Melanocyte of skin (primary cell): Measurements from ENCODE around the gene GTPBP3. TPM values are rescaled to one million over a fixed set of nuclear protein-coding genes. Genes with fewer than 3 reads are reported as not detected.

Experiments used
- total RNA-seq, 2 donors: library from RNA; depleted of rRNA; stranded (reverse); fragments of >200 nt; gene quantifications; 2 replicates each; pipeline ENCODE4 v1.2.3, GENCODE V29; 2012

The GTPBP3 gene
- 10 to 100 TPM; 16.3 to 17.2 TPM for total RNA-seq

GRCh38 chr19:17336872-17337674 is at the start of gene GTPBP3:
GTPBP3 (plus strand) TSS chr19:17337553; CDS start chr19:17337612, 59 bp downstream.

GRCh38 chr19:17303167-17303939 is 34.0 kb upstream of the GTPBP3 start, which contains the start of gene ABHD8:
ABHD8 (minus strand) TSS chr19:17303425; CDS start chr19:17301616, 1,809 bp downstream.

GRCh38 chr19:17305517-17306284 is 31.7 kb upstream of the GTPBP3 start, which contains the start of gene MRPL34:
MRPL34 (plus strand) TSS chr19:17305872; CDS start chr19:17305893, 21 bp downstream.

GRCh38 chr19:17309198-17309964 is 28.0 kb upstream of the GTPBP3 start, which contains the start of gene DDA1:
DDA1 (plus strand) TSS chr19:17309563; CDS start chr19:17309655, 92 bp downstream.

GRCh38 chr19:17334414-17335409 is 2.6 kb upstream of the GTPBP3 start, which contains the start of gene ANO8:
ANO8 (minus strand) TSS chr19:17334855; CDS start chr19:17334670, 185 bp downstream.

GRCh38 chr19:17376935-17377600 is 39.7 kb downstream of the GTPBP3 start, which contains the start of gene PLVAP:
PLVAP (minus strand) TSS chr19:17377342; CDS start chr19:17377288, 54 bp downstream.

Other genes starting within 250 kb of the GTPBP3 start
- gene USE1, start 122.2 kb upstream of the GTPBP3 start, total RNA-seq, result 10 to 100 TPM; 19.3 to 33.0 TPM
- gene OCEL1, start 111.3 kb upstream of the GTPBP3 start, total RNA-seq, result 1 to 10 TPM; 5.3 to 8.6 TPM
- 10 to 100 TPM; 35.4 to 56.9 TPM for gene NR2F6, start 91.6 kb upstream of the GTPBP3 start, total RNA-seq
- gene USHBP1, start 72.8 kb upstream of the GTPBP3 start, total RNA-seq, result not detected
- 100 to 1,000 TPM in 1 of 2 donors, 10 to 100 TPM in 1; 92.9 to 124 TPM for gene BABAM1, start 70.1 kb upstream of the GTPBP3 start, total RNA-seq
- gene ANKLE1, start 55.7 kb upstream of the GTPBP3 start, total RNA-seq, result 1 to 10 TPM in 1 of 2 donors, under 1 TPM in 1; 0.34 to 2.3 TPM
- gene ABHD8, start 34.1 kb upstream of the GTPBP3 start, total RNA-seq, result 1 to 10 TPM; 7.7 to 8.3 TPM
- 10 to 100 TPM; 36.3 to 51.3 TPM for gene MRPL34, start 31.7 kb upstream of the GTPBP3 start, total RNA-seq
- gene DDA1, start 28.0 kb upstream of the GTPBP3 start, total RNA-seq, result 10 to 100 TPM; 13.4 to 29.6 TPM
- 1 to 10 TPM; 3.4 to 3.7 TPM for gene ANO8, start 2.7 kb upstream of the GTPBP3 start, total RNA-seq
- under 1 TPM in 1 of 2 donors, not detected in 1; under 0.01 TPM for gene PLVAP, start 39.8 kb downstream of the GTPBP3 start, total RNA-seq
- gene CCDC194, start 56.6 kb downstream of the GTPBP3 start, total RNA-seq, result 1 to 10 TPM; 1.3 to 1.4 TPM
- gene BST2, start 68.1 kb downstream of the GTPBP3 start, total RNA-seq, result 100 to 1,000 TPM in 1 of 2 donors, 10 to 100 TPM in 1; 95.3 to 226 TPM
- gene MVB12A, start 82.5 kb downstream of the GTPBP3 start, total RNA-seq, result 10 to 100 TPM; 45.8 to 55.6 TPM
- under 1 TPM in 1 of 2 donors, not detected in 1; under 0.01 TPM for gene TMEM221, start 111.1 kb downstream of the GTPBP3 start, total RNA-seq
- not detected for gene NXNL1, start 123.4 kb downstream of the GTPBP3 start, total RNA-seq
- 10 to 100 TPM; 16.9 to 21.3 TPM for gene SLC27A1, start 133.0 kb downstream of the GTPBP3 start, total RNA-seq
- 10 to 100 TPM; 50.3 to 59.9 TPM for gene PGLS, start 174.1 kb downstream of the GTPBP3 start, total RNA-seq
- gene COLGALT1, start 218.1 kb downstream of the GTPBP3 start, total RNA-seq, result 10 to 100 TPM; 69.2 to 81.9 TPM